Ovary (tissue), 3 donors: Measurements from ENCODE around the gene LDLRAD4.

ENCODE experiments used
- EP300 ChIP-seq: sonication (generic); formaldehyde crosslinking; IDR thresholded peaks from one replicate; pipeline ENCODE4 v1.6.1; 2017; ENCODE audit warnings: antibody characterized with exemption
- POLR2A ChIP-seq: fragments of 450-650 bp; IDR thresholded peaks from one replicate; pipeline ENCODE4 v1.6.1; 2017; ENCODE audit warnings: antibody characterized with exemption, mild to moderate bottlenecking, moderate library complexity
- TF ChIP-seq, protein P1 (sequence below), 3 donors: fragments of 450-650 bp in 2 of 3; fragments of 200-600 bp in 1 of 3; IDR thresholded peaks; one replicate each; pipeline versions ENCODE4 v1.5.1 to v1.8.0; 2016 to 2022; ENCODE audit warnings: antibody characterized with exemption in 3 of 3, mild to moderate bottlenecking in 1 of 3
- donor health status: DM: no; HTN: no; CAD: no.

DNA sequence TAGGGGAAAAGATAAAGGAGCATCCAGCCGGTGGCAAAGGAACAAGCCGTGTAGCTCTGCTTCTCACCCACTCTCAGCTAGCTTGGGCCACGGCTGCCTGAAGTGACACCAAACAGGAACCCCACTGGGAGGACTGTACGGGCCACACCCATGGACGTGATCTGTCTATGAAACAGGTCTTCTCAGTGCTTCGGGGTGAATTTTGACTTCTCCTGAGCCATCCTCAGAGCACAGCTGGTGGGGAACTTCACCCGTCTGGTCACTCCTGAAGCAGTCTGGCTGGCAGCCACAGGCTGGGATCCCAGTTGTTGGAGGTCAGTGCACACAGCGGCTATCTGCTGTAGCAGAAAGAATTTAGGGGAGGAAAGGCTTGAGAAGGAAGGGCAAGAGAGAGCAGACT is 284.0 kb downstream of the LDLRAD4 start:
- no peak for TF ChIP-seq POLR2A
- TF ChIP-seq, protein P1, sequence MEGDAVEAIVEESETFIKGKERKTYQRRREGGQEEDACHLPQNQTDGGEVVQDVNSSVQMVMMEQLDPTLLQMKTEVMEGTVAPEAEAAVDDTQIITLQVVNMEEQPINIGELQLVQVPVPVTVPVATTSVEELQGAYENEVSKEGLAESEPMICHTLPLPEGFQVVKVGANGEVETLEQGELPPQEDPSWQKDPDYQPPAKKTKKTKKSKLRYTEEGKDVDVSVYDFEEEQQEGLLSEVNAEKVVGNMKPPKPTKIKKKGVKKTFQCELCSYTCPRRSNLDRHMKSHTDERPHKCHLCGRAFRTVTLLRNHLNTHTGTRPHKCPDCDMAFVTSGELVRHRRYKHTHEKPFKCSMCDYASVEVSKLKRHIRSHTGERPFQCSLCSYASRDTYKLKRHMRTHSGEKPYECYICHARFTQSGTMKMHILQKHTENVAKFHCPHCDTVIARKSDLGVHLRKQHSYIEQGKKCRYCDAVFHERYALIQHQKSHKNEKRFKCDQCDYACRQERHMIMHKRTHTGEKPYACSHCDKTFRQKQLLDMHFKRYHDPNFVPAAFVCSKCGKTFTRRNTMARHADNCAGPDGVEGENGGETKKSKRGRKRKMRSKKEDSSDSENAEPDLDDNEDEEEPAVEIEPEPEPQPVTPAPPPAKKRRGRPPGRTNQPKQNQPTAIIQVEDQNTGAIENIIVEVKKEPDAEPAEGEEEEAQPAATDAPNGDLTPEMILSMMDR (IDR thresholded peaks at IDR 0.05): no peak
- no peak for TF ChIP-seq EP300
